Measurements from ENCODE around the gene DIRAS2.
"Not testable (repeated sequence)": the region's sequence is repeated elsewhere in the genome, so short reads cannot be mapped to it uniquely, and the experiment has no call there.

Gene DIRAS2, protein sequence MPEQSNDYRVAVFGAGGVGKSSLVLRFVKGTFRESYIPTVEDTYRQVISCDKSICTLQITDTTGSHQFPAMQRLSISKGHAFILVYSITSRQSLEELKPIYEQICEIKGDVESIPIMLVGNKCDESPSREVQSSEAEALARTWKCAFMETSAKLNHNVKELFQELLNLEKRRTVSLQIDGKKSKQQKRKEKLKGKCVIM

DNA sequence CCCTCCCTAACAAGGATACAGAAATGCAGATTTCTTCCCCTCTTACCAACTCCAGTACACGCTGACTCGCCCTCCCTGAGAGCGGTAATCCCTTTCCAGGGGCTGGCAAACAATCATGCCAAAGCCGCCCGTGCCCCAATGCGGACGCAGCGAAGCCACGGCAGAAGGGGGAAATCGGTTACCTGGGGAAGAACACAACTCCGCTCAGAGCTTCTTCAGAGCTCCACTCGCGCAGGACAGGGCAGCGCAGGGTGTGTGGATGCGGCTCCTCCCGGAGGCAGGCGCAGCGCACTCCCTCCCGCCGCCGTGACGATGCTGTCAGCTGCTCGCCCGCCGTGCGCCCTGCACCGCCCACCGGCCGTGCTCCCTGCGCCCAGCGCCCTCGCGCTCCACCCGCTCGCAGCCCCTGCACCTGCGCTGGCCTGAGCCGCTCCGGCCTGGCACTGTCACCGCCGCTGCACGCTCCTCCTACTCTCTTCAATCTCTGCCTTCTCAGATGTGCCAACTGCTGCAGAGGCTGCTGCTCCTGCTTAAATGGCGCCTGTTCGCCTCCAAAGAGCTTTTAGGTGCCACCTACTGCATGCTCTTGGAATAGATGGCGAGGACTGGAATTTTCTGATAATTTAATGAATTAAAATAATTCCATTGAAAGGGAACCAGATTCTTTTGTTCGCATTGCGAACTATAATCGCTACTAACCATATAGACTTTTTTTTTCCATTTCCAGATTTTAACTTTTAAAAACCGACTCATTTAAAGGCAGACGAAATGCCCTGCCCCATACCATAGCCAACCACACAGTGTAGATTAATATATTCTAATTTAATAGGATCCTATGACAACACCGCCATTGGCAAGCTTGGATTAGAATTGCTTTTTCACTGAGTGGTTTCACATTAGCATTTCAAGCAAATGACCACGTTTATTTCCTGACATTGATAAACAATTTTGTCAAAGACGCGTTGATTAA, at the start of gene DIRAS2:
Gene DIRAS2 (minus strand): TSS at position 255 of the 970 bp plus-strand sequence. CDS start 28,997 bp downstream, outside the sequence.
- DNase-seq: peak; percentile 6

DNA sequence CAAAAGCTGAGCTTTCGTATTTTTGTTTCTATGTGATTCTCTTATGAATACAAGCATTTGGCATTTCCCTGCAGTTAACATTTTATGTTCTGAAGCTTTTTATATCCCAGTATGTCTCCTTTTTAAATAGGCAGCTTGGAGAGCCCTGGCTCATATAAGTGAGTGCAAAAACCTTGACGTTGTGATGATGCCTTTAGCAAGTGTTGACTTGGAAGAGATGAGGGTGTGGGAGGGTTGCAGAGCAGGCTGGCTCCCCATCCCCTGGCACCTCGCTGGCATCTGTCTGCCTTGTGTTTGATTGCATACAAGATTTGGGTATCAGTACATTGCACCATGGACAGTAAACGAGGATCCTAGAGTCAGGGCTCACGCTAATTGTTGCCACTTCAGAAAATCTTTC, 42.1 kb upstream of the DIRAS2 start:
- DNase-seq: no peak

DNA sequence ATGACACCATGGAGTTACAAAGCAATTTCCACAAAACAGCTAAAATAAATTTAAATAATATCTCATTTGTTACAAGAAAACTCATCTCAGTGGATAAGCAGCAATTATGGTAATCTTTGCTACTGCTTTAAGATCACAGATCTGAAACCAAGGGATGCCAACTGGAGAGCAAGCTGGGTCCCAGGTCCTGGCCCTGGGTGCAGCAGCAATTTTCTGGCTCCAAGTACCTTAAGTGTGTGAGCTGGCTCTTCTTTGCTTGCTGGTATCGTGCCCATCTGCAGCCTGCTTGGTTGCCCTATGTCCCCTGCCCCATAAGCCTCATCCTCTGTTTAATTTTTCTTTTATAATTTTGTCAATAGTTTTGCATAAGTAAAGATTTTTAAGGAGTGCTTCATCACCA, 41.5 kb upstream of the DIRAS2 start:
- no peak for DNase-seq

DNA sequence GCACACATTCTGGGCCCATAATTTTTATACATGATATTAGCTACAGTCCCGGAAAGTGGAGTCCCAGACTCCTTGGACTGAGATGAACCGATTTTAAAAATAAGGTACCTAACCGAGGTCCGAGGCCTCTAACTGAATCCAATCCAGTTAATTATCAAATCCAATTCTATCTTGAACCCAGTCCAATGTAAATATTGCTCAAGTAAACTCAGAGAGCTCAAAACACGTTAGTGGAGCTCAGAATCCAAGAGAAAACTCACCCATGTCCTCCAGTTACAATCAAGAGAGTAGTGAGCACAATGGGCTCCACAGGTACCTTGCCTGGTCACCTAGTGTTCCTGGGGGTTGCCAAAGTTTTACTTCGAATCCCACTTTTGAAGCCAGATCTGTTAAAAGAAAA, 37.9 kb upstream of the DIRAS2 start:
- DNase-seq: no peak

DNA sequence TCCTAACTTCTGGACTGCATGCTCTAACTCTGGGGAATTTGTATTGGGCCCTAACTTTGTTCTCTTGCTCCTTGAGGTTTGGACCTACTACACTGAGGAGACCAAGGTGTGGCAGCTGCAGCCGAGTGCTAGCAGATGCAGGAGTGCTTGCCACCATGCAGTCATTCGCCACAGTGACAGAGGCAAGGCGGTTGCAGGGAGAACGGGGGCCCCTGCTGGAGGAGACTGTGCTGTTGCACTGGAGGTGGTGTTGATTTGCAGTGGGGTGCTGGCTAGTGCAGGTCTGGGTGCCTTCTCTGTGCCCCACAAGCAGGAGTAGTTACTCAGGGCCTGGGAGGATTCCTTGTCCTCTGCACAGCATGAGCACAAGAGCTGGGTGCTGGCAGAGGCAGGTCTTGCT, 22.4 kb upstream of the DIRAS2 start:
- DNase-seq: no peak

DNA sequence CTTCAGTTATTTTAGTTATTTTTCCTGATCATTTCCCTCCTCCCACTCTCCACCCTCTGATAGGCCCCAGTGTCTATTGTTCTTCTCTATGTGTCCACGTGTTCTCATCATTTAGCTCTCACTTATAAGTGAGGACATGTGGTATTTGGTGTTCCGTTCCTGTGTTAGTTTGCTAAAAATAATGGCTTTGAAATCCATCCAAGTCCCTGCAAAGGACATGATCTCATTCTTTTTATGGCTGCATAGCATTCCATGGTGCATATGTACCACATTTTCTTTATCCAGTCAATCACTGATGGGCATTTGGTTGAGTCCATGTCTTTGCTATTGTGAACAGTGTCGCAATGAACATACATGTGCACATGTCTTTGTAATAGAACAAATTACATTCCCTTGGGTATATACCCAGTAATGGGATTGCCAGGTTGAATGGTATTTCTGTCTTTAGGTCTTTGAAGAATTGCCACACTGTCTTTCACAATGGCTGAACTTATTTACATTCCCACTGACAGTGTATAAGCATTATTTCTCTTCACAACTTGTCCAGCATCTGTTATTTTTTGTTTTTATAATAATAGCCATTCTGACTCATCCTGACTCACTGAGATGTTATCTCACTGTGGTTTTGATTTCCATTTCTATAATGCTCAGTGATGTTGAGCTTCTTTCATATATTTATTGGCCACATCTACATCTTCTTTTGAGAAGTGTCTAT, 17.2 kb upstream of the DIRAS2 start:
- no peak for DNase-seq

DNA sequence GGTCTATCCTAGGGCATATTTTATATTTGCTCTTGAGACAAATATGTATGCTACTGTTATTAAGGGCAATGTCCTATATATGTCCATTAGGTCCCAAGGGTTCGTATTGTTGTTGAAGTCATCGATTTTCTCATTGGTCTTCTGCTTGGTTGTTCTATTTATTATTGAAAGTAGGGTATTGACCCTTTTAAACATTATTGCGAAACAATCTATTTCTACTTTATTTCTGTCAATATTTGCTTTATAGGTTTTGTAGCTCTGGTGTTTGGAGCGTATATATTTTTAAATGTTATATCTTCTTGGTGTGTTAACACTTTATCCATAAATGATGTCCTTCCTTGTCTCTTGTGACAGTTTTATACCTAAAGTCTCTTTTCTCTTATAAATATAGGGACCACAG, 16.2 kb upstream of the DIRAS2 start:
- no peak for DNase-seq

DNA sequence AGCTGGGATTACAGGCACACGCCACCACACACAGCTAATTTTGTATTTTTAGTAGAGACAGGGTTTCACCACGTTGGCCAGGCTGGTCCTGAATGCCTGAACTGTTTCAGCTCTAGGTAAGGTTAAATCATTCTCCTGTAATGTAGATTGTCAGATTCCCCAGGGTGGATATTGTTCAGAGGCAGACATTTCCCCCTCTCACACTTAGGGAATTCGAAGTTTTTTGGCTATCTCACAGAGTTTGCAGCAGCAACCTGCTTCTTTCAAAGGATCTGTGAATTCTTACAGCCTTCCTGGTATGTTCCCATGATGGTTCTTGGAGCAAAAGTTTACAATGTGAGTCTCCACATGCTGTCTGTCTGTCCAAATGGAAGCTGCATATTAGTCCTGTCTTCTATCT, 15.6 kb upstream of the DIRAS2 start:
- no peak for DNase-seq

DNA sequence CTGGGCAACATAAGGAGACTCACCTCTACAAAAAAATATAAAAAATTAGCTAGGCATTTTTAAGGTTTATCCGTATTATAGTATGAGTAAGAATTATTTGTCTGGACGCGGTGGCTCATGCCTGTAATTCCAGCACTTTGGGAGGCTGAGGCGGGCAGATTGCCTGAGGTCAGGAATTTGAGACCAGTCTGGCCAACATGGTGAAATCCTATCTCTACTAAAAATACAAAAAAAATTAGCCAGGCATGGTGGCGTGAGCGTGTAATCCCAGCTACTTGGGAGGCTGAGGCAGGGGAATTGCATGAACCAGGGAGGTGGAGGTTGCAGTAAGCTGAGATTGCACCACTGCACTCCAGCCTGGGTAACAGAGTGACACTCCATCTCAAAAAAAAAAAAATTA, 14.3 kb upstream of the DIRAS2 start:
- not testable (repeated sequence) for DNase-seq

DNA sequence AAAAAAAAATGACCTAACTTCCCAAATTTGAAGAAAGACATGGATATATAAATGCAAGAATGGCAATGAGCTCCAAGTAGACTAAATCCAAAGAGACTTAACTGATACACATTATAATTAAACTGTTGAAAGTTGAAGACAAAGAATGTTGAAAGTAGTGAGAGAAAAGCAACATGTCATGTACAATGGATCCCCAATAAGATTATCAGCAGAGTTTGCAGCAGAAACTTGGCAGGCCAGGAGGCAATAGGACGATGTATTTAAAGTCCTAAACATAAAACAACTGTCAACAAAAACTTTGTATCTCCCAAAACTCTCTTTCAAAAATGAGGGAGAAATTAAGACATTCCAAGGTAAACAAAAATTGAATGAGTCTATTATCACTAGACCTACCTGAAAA, 8.6 kb upstream of the DIRAS2 start:
- no peak for DNase-seq

DNA sequence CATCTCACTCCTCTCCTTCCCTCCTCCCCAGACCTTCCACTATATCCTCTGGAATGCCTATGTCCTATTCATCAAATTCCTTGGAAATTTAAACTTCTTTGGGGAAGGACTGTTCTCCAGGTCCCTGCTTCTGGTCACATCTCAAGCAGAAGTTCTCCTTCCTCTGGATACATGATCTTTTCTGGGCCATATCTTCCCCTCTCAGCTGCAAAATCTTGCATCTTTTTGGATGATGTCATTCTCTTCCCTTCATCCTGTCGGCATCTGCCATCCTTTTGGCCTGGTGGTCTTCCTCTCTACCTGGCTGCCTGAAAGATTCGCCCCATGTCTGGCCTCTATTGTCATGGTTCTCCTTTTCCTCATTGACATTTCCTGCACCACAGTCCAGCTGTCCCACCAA, 5.2 kb upstream of the DIRAS2 start:
- no peak for DNase-seq

DNA sequence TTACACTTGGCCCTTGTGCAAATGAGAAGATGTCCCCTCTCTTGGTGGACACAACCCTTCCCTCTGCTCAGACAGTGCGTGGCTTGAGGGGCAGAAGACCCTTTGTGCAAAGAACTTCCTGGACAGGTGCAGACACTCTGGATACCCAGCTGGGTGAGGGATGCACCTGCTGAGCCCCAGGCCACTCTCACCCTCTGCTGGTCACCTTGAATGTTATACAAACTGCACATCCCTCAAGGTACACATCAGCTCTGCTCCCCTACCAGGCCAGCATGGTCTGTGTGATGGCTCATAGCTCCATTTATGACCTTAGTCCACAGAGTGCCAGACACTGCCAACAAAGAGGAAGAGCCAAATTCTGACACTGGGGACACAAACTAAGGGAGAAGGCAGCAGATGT, 3.1 kb upstream of the DIRAS2 start:
- DNase-seq: no peak

DNA sequence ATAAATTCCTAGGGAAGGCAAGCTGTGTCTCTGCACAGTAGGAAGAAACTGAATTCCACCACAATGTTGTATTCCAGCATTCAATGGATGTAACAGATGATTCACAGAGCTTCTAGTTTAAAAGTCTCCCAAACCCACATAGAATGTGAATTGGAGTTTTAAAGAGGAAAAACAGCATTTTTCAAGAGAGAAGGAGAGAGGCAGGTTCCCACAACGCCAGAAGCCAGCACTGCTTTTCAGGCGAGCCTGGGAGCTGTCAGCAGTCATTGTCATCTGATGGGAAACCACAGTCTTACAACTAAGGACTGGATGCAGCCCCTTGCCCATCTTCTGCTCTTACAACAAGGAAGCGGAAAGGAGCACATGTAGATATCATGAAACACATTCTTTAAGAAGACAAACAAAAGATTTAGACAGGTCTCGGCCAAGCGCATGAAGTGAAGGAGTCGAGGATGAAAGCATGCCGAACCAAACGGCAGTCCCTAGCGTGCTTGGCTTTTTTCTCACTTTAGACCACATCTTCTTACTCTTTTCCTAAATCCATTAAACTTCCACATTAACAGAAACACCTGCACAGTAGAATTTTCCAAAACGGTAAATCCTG, 638 bp downstream of the DIRAS2 start:
- no peak for DNase-seq

DNA sequence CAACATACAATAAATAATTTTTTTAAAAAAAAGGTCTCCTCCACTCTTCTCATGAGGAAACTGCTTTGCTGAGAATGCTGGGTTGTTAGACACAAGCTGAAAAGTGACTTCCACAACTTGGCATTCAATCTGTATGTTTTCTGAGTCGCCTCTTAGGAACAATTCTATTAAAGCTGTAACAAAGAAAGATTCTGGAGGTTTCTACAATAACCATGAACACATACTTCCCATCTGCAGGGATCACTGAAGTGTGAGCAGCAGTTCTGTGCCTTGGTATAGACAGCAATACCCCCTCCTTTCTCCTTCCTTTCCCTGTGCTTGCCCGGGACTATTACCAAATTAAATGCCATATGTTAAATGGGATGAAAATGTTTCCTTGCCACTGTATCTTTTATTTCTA, 1.5 kb downstream of the DIRAS2 start:
- DNase-seq: no peak

DNA sequence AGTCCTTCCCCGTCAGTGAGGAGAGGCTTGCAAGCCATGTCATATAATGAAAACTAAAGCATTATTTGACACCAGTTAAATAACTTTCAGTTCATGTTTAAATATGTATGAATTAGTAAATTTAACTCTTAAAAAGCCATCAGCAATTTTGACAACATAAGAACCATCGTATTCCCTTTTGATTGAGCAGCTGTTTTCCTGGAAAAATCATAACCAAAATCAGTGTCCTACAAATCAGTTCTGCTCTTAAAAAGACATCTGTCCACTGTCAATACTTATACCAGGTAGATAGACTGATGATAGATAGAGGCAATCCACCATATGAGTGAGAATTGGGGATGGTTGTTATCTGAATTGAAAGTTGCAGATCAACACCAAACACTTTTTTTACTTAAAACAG, 2.3 kb downstream of the DIRAS2 start:
- DNase-seq: no peak

DNA sequence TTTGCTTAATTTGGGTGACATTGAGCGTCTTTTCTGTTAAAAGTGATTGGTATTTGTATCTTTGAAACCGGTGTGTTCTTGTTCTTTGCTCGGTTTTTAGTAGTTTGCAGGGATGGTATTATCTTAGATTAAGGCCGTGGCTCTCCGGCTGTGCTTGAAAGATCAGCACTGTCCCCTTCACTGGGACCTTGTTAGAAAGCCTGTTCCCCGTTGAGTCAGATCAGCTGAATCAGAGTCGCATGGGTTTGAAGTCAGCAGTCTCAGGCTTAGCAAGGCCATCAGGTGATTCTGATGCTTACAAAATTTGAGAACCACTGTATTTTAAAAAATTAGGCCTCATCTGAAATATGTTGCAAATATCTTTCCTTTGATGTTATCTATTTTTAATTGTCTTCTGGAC, 5.0 kb downstream of the DIRAS2 start:
- no peak for DNase-seq

DNA sequence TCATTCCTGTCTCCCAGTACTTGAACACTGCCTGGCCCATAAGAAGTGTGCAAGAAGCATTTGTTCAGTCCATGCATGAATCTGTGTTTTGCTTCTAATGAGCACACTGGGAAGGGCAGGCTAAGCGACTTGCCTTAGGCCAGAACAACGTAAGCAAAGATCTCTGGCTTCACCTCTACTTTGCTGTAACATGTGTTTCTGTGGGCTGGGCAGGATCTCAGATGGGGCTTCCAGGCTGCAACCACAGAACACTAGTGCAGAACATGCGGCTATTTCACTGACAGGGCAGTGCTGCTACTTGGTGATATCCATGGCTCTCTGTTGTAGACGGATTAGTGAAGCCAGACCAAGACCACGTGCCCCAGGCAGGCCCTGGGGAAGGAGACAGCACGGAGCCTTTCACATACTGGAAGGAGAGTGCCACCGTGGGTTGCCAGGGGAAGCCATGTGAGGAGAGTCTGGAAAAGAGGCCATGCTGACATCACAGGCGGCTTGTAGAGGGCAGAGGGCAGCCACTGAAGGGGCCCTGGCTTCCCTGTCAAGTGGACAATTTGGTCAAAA, 9.9 kb downstream of the DIRAS2 start:
- DNase-seq: no peak

DNA sequence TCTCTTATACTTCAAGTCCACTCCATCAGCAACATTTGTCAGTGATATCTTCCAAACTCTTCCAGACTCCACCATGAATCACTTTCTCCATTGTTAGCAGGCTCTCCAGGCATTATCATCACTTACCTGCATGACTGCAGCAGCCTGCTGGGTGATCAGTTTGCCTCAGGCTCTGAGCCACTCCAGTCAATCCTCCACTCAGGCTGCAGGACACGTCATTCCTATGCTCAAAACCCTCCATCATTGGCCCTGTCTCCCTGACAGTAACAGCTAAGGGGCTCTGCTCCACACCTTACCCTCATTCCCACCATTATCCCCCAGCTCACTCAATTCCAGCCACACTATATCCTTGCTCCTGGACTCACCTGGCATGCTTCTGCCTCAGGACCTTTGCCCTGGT, 10.7 kb downstream of the DIRAS2 start:
- DNase-seq: no peak

DNA sequence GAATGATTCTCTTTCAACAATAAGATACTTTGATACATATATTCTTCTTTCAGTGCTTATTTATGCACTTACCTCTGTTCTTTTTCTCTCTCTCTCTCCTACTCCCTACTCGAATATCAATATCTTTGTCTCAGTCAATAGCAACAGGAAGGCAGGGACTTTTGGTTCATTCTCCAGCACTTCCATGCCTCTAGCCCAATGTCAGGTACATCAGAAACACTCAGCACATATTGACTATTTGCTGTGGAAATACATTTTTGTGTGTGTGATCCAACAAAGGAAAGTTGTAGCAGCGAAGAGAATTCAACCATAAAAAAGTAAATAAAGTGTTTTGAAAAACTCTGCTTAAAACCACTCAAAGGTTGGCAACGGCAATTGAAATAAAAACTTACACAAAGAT, 12.6 kb downstream of the DIRAS2 start:
- DNase-seq: no peak

DNA sequence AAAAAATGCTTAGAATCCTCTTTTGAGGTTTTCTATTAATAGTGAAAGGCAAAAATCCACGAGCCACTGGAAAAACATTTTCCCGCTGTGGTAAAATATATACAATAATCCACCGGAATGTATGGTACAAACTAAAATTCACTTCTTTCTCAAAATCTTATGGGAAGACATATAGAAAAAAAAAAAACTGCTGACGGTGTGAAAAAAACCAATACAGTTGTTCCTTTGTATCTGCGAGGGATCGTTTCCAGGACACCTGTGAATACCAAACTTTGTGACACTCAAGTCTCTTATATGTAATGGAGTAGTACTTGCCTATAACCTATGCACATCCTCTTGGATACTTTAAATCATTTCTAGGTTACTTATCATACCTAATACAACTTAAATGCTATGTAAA, 13.3 kb downstream of the DIRAS2 start:
- DNase-seq: no peak

DNA sequence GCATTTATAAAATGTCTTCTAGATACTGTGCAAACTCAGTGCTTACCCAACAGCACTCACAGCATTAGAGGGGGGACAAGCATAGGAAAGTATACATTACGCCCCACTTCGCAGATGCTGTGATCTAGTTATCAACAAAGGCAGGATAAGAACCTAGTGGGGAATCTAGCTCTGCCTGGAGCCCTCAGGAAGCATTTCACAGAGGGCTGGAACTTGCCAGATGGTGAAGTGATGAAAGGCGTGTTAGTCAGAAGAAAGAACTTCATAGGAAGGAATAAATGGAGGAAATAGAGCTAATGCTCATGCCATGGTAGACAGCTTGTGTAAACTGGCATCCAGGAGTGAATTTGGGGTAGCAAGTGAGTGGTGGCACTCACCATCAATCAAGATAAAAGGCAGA, 25.8 kb downstream of the DIRAS2 start:
- DNase-seq: no peak

DNA sequence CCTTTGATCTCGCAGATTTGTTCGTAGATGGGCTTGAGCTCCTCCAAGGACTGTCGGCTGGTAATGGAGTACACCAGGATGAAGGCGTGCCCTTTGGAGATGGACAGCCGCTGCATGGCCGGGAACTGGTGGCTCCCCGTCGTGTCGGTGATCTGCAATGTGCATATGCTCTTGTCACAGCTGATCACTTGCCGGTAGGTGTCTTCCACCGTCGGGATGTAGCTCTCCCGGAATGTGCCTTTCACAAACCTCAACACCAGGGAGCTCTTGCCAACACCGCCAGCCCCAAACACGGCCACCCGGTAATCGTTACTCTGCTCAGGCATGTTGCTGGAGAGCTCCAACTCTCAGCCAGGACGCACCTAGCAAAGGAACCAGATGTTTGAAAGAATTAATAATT, 29.1 kb downstream of the DIRAS2 start:
- no peak for DNase-seq

DNA sequence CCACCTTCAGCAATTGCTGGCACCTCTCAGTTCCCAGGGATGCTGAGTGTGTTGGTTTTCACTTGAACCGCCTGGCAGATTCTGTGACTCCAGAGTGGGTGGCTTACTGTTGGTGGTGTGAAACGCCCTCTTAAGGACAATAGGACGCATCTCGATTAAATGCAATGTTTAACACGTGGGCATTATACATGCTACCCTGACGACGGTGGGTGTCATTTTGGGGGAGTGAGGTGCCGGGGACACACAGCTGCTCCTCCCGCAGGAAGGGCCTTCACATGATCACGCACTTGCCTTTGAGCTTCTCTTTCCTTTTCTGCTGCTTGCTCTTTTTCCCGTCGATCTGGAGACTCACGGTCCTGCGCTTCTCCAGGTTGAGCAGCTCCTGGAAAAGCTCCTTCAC, 29.7 kb downstream of the DIRAS2 start:
- no peak for DNase-seq

Data from amniotic stem cell (primary cell).